ENCODE measurements around the gene HIVEP2.

DNA sequence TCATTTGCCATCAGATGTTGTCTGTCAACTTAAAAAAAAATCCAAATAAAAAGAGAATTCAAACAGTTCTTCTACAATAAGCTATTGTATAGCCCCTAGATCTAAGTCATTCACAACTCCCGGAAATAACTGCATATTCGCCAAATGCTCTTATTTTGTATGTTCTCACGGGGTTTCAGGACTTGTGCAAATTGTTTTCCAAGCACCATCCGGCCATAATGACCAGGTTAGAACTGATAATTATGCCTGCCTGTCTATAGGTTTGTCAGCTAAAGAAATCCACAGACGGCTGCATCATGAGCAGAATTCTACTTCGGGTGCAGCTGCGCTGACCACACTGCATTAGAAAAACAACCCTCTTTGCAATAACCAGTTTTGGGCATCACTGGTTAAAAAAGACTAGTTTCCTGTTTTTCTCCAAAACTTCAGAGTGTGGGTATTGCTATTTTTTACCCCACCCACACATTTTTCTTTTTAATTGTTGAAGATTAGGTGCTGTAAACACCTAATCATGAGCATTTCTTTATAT is 87.7 kb downstream of the HIVEP2 start:
- TF ChIP-seq, protein P1, sequence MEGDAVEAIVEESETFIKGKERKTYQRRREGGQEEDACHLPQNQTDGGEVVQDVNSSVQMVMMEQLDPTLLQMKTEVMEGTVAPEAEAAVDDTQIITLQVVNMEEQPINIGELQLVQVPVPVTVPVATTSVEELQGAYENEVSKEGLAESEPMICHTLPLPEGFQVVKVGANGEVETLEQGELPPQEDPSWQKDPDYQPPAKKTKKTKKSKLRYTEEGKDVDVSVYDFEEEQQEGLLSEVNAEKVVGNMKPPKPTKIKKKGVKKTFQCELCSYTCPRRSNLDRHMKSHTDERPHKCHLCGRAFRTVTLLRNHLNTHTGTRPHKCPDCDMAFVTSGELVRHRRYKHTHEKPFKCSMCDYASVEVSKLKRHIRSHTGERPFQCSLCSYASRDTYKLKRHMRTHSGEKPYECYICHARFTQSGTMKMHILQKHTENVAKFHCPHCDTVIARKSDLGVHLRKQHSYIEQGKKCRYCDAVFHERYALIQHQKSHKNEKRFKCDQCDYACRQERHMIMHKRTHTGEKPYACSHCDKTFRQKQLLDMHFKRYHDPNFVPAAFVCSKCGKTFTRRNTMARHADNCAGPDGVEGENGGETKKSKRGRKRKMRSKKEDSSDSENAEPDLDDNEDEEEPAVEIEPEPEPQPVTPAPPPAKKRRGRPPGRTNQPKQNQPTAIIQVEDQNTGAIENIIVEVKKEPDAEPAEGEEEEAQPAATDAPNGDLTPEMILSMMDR (IDR thresholded peaks at IDR 0.05): no peak
- no peak for TF ChIP-seq POLR2AphosphoS5 (IDR thresholded peaks at IDR 0.05; ENCODE audit: low read depth, low read length)
- TF ChIP-seq, protein P2, sequence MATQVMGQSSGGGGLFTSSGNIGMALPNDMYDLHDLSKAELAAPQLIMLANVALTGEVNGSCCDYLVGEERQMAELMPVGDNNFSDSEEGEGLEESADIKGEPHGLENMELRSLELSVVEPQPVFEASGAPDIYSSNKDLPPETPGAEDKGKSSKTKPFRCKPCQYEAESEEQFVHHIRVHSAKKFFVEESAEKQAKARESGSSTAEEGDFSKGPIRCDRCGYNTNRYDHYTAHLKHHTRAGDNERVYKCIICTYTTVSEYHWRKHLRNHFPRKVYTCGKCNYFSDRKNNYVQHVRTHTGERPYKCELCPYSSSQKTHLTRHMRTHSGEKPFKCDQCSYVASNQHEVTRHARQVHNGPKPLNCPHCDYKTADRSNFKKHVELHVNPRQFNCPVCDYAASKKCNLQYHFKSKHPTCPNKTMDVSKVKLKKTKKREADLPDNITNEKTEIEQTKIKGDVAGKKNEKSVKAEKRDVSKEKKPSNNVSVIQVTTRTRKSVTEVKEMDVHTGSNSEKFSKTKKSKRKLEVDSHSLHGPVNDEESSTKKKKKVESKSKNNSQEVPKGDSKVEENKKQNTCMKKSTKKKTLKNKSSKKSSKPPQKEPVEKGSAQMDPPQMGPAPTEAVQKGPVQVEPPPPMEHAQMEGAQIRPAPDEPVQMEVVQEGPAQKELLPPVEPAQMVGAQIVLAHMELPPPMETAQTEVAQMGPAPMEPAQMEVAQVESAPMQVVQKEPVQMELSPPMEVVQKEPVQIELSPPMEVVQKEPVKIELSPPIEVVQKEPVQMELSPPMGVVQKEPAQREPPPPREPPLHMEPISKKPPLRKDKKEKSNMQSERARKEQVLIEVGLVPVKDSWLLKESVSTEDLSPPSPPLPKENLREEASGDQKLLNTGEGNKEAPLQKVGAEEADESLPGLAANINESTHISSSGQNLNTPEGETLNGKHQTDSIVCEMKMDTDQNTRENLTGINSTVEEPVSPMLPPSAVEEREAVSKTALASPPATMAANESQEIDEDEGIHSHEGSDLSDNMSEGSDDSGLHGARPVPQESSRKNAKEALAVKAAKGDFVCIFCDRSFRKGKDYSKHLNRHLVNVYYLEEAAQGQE (IDR thresholded peaks at IDR 0.05; ENCODE audit: insufficient read depth in 1 of 2, low read depth in 2 of 2, low read length in 1 of 2): no peak

Data from Panc1 (cell line).